Choroid plexus epithelial cell (primary cell): ENCODE data around the gene DNAH14.
"Not testable (repeated sequence)": the region's sequence is repeated elsewhere in the genome, so short reads cannot be mapped to it uniquely, and the experiment has no call there.

Experiments used
- DNase-seq: peaks from one replicate; pipeline ENCODE4 v3.0.0-alpha.2; 2010; ENCODE audit warnings: low read depth
- H3K4me3 ChIP-seq: 2 replicates; pipeline ENCODE4 v1.5.1; 2011; ENCODE audit warnings: low read depth, mild to moderate bottlenecking, control low read depth, low read length, moderate library complexity
- TF ChIP-seq, protein P1 (sequence below): conservative IDR thresholded peaks from 2 replicates; pipeline ENCODE4 v1.5.1; 2011; ENCODE audit warnings: low read depth, mild to moderate bottlenecking, control low read depth, inconsistent platforms, low read length, moderate library complexity

Gene DNAH14

GRCh38 chr1:224998185-224998584, 68.7 kb downstream of the DNAH14 start:
- TF ChIP-seq, protein P1, sequence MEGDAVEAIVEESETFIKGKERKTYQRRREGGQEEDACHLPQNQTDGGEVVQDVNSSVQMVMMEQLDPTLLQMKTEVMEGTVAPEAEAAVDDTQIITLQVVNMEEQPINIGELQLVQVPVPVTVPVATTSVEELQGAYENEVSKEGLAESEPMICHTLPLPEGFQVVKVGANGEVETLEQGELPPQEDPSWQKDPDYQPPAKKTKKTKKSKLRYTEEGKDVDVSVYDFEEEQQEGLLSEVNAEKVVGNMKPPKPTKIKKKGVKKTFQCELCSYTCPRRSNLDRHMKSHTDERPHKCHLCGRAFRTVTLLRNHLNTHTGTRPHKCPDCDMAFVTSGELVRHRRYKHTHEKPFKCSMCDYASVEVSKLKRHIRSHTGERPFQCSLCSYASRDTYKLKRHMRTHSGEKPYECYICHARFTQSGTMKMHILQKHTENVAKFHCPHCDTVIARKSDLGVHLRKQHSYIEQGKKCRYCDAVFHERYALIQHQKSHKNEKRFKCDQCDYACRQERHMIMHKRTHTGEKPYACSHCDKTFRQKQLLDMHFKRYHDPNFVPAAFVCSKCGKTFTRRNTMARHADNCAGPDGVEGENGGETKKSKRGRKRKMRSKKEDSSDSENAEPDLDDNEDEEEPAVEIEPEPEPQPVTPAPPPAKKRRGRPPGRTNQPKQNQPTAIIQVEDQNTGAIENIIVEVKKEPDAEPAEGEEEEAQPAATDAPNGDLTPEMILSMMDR = no peak
- DNase-seq = no peak
- H3K4me3 ChIP-seq = no peak overlapping the region

DNA sequence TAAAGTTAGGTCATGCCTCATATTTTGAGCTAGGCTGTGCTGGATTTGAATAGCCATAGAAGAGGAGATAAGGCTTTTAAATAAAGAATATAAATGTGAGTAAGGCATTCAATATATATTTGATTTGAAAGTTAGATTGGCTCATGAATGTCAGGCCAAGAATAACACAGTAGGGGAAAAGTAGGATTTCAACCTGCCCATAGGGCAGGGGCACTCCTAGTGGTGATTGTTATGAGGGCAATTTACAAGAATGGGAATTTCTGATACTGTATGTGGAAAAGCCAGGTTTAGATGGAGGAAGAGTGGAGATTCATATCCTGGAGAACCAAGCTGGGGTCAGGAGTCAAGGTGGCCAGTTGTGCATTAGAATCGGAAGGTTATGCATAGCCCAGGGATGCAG, 74.9 kb downstream of the DNAH14 start:
- no peak for DNase-seq
- H3K4me3 ChIP-seq = no peak overlapping the region
- TF ChIP-seq, protein P1 = peak; percentile 27

GRCh38 chr1:225006352-225006751, 76.9 kb downstream of the DNAH14 start:
- not testable (repeated sequence) for DNase-seq, H3K4me3 ChIP-seq

DNA sequence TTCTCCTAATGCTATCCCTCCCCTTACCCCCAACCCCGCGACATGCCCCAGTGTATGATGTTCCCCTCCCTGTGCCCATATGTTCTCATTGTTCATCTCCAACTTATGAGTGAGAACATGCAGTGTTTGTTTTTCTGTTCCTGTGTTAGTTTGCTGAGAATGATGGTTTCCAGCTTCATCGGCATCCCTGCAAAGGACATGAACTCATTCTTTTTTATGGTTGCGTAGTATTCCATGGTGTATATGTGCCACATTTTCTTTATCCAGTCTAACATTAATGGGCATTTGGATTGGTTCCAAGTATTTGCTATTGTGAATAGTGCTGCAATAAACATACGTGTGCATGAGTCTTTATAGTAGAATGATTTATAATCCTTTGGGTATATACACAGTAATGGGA, 78.6 kb downstream of the DNAH14 start:
- H3K4me3 ChIP-seq, DNase-seq: not testable (repeated sequence)

DNA sequence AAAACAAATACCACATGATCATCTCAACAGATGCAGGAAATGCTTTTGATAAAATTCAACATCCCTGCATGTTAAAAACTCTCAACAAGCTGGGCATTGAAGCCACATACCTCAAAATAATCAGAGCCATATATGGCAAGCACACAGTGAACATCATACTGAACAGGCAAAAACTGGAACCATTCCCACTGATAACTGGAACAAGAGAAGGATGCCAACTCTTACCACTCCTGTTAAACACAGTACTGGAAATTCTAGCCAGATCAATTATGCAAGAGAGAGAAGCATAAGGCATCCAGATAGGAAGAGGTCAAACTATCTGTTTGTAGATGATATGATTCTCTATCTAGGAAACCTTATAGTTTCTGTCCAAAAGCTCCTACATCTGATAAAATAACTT, 91.6 kb downstream of the DNAH14 start:
- DNase-seq = no peak
- TF ChIP-seq, protein P1 = no peak
- no peak overlapping the region for H3K4me3 ChIP-seq

GRCh38 chr1:225026701-225027100, 97.2 kb downstream of the DNAH14 start:
- no peak for DNase-seq
- TF ChIP-seq, protein P1 = no peak

GRCh38 chr1:225036441-225036840, 107.0 kb downstream of the DNAH14 start:
- H3K4me3 ChIP-seq, DNase-seq: not testable (repeated sequence)

More at GRCh38 chr1:225026701-225027100, 97.2 kb downstream of the DNAH14 start:
- no peak overlapping the region for H3K4me3 ChIP-seq

DNA sequence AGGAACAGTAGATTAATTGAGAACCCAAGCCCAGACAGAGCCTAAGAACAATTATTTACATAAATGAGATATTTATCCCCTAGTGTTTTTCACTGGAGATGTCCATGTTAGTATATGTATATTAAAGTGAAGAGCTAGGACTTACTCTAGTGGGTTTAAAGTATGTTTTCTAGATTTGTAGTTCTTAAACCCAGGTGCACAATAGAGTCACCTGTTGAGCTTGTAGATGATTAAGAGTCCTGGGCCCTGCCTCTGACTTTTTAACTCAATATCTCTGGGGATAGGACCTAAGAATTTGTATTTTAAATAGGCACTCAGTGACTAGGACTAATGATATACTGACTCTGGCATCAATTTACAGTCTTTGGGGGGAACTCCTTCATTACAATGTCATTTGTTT, 112.8 kb downstream of the DNAH14 start:
- TF ChIP-seq, protein P1 = no peak
- no peak overlapping the region for H3K4me3 ChIP-seq
- DNase-seq = no peak

DNA sequence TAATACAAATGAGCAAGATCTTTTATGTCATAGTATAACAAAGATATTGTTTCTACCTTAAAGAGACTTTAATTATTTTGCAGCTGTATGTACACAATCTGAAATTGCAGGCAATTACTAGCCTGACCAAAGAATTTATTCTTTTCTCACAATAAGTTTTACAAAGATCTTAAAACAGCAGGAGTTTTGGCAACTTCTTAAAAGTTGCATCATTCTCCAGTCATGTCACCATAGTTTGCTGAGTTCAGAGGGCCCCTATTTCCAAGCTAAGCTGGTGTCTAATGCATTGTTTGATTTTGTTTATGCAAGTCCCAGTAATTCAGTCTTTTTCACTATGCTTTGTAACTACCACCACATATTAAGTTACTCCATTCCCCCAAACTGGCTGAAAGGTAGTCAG, 114.8 kb downstream of the DNAH14 start:
- no peak overlapping the region for H3K4me3 ChIP-seq
- TF ChIP-seq, protein P1 = no peak
- peak; percentile 47 for DNase-seq
